HepG2 (cell line): ENCODE measurements around the gene LOC128125822.

Source experiments
- ADNP ChIP-seq: sonication (generic); formaldehyde crosslinking; IDR thresholded peaks from 2 replicates; pipeline ENCODE4 v1.4.0; 2020; ENCODE audit warnings: missing genetic modification reagents
- ARNTL ChIP-seq: sonication (generic); formaldehyde crosslinking; IDR thresholded peaks from 2 replicates; pipeline ENCODE4 v1.4.0; 2020; ENCODE audit warnings: mild to moderate bottlenecking, missing genetic modification reagents
- ATF4 ChIP-seq, 2 experiments: fragments of 450-650 bp in 1 of 2; sonication (generic) in 1 of 2; formaldehyde crosslinking; IDR thresholded peaks; 2 replicates each; pipeline versions ENCODE4 v1.5.0 to v1.8.0; 2020 to 2022; ENCODE audit warnings: mild to moderate bottlenecking in 1 of 2, missing genetic modification reagents in 1 of 2
- ATF6 ChIP-seq: sonication (generic); formaldehyde crosslinking; conservative IDR thresholded peaks from 2 replicates; pipeline ENCODE4 v1.4.0; 2020; ENCODE audit warnings: missing genetic modification reagents
- CCDC6 ChIP-seq: sonication (generic); formaldehyde crosslinking; IDR thresholded peaks from 2 replicates; pipeline ENCODE4 v1.8.1; 2022; ENCODE audit warnings: mild to moderate bottlenecking, missing genetic modification reagents, moderate library complexity
- FOXC1 ChIP-seq: sonication (generic); formaldehyde crosslinking; IDR thresholded peaks from 2 replicates; pipeline ENCODE4 v1.8.0; 2022; ENCODE audit warnings: mild to moderate bottlenecking, missing genetic modification reagents, borderline replicate concordance
- FOXO1 ChIP-seq: sonication (generic); formaldehyde crosslinking; IDR thresholded peaks from 2 replicates; pipeline ENCODE4 v1.4.0; 2020; ENCODE audit warnings: missing genetic modification reagents
- GZF1 ChIP-seq: sonication (generic); formaldehyde crosslinking; IDR thresholded peaks from 2 replicates; pipeline ENCODE4 v1.5.1; 2020; ENCODE audit warnings: mild to moderate bottlenecking, missing genetic modification reagents
- KDM2A ChIP-seq: sonication (generic); formaldehyde crosslinking; IDR thresholded peaks from 2 replicates; pipeline ENCODE4 v1.4.0; 2020; ENCODE audit warnings: low read depth, missing genetic modification reagents, borderline replicate concordance
- MAFK ChIP-seq, 2 experiments: IDR thresholded peaks in 1 of 2; conservative IDR thresholded peaks in 1 of 2; 2 replicates each; pipeline ENCODE4 v1.6.1; 2011; ENCODE audit warnings: improper control_type of control experiment in 2 of 2, low read length in 2 of 2
- RAD51 ChIP-seq: fragments of 450-650 bp; IDR thresholded peaks from 2 replicates; pipeline ENCODE4 v1.6.1; 2016; ENCODE audit warnings: borderline replicate concordance
- YEATS4 ChIP-seq: sonication (generic); formaldehyde crosslinking; IDR thresholded peaks from 2 replicates; pipeline ENCODE4 v1.4.0; 2020; ENCODE audit warnings: missing genetic modification reagents, borderline replicate concordance
- ZBTB25 ChIP-seq: IDR thresholded peaks from 2 replicates; pipeline ENCODE4 v1.6.1; 2018; ENCODE audit warnings: missing genetic modification reagents
- ZBTB42 ChIP-seq: sonication (generic); formaldehyde crosslinking; IDR thresholded peaks from 2 replicates; pipeline ENCODE4 v1.5.0; 2020; ENCODE audit warnings: mild to moderate bottlenecking, missing genetic modification reagents
- ZGPAT ChIP-seq: IDR thresholded peaks from 2 replicates; pipeline ENCODE4 v1.6.1; 2016; ENCODE audit warnings: mild to moderate bottlenecking
- ZNF253 ChIP-seq: sonication (generic); formaldehyde crosslinking; IDR thresholded peaks from 2 replicates; pipeline ENCODE4 v1.8.0; 2022; ENCODE audit warnings: mild to moderate bottlenecking, missing genetic modification reagents, borderline replicate concordance
- ZNF274 ChIP-seq: sonication (generic); formaldehyde crosslinking; IDR thresholded peaks from 2 replicates; pipeline ENCODE4 v1.5.1; 2020; ENCODE audit warnings: mild to moderate bottlenecking, missing genetic modification reagents
- ZNF569 ChIP-seq: sonication (generic); formaldehyde crosslinking; IDR thresholded peaks from 2 replicates; pipeline ENCODE4 v1.5.0; 2020; ENCODE audit warnings: mild to moderate bottlenecking, missing genetic modification reagents, moderate library complexity, borderline replicate concordance
- ZNF800 ChIP-seq: sonication (generic); formaldehyde crosslinking; IDR thresholded peaks from 2 replicates; pipeline ENCODE4 v1.4.0; 2020; ENCODE audit warnings: missing genetic modification reagents
- TF ChIP-seq, protein P1 (sequence below): sonication (generic); formaldehyde crosslinking; IDR thresholded peaks from 2 replicates; pipeline ENCODE4 v1.5.0; 2020; ENCODE audit warnings: mild to moderate bottlenecking, low read depth, missing genetic modification reagents, borderline replicate concordance

Gene LOC128125822

DNA sequence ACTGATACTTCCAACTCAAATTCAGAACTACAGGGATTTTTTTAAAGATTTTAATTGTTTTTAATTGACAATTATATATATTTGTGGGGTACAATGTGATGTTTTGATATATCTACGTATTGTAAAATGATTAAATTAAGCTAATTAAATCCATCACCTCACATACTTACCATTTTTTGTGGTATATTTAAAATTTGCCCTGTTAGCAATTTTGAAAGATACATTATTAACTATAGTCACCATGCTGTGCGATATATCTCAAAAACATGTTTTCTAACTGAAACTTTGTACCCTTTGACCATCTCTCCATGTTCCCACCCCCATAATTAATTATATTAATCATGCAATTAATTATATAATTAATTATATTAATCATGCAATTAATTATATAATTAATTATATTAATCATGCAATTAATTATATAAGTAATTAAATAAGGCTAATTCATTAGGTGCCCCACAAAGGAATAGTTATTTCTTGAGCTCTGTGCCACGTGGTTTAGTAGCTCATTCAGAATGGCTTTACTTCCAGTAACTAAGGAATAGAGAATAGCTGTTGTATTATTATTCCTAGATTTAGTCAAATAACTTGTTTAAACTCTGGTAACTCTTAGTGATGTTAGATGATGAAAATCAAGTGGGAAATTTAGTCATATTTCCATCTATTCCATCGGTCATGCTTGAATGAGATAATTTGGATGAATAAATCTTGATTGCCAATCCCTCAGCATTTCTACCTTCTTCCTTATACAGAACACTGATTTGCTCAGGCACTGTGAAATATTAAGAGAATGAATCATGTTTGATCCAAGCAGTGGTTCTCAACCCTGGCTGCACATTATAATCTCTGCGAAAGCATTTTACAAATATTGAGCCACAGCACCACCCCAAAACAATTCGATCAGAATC is 25.1 kb downstream of the LOC128125822 start (continued):
- TF ChIP-seq ZNF800 (CRISPR knock-in tag), result no peak
- TF ChIP-seq, protein P1, sequence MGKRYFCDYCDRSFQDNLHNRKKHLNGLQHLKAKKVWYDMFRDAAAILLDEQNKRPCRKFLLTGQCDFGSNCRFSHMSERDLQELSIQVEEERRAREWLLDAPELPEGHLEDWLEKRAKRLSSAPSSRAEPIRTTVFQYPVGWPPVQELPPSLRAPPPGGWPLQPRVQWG (CRISPR knock-in tag), result no peak
- TF ChIP-seq RAD51, result peak; percentile 27; the same call in 1 of the 2 replicates
- TF ChIP-seq MAFK (conservative IDR thresholded peaks at IDR 0.05 in 1 of 2, IDR thresholded peaks at IDR 0.05 in 1 of 2; ENCODE audit: low read length in 2 of 2), result peak; percentile 79 to 91
- no peak for TF ChIP-seq ATF6 (CRISPR knock-in tag)
- TF ChIP-seq ZNF569 (CRISPR knock-in tag), result no peak
- TF ChIP-seq FOXC1 (CRISPR knock-in tag), result no peak
- TF ChIP-seq FOXO1 (CRISPR knock-in tag), result no peak
- no peak for TF ChIP-seq ATF4 (CRISPR knock-in tag; IDR thresholded peaks at IDR 0.05)
- TF ChIP-seq GZF1 (CRISPR knock-in tag), result no peak
- no peak for TF ChIP-seq ZNF253 (CRISPR knock-in tag)
- no peak for TF ChIP-seq ZNF274
- no peak for TF ChIP-seq ZBTB25 (CRISPR knock-in tag)
- TF ChIP-seq ADNP (CRISPR knock-in tag), result no peak
- TF ChIP-seq ARNTL (CRISPR knock-in tag), result no peak
- TF ChIP-seq ZGPAT (CRISPR knock-in tag), result no peak
- no peak for TF ChIP-seq YEATS4
- no peak for TF ChIP-seq CCDC6
- TF ChIP-seq KDM2A (CRISPR knock-in tag), result no peak
- TF ChIP-seq ZBTB42 (CRISPR knock-in tag), result 0 out of 2 replicates have a peak, but pooled peaks have one; percentile 13
